Ascending aorta (tissue), 2 donors: ENCODE data around the gene SAMSN1. TPM values are rescaled to one million over a fixed set of nuclear protein-coding genes. Genes with fewer than 3 reads are reported as not detected.

Experiments used
- DNase-seq, 2 donors: peaks; one replicate each; pipeline ENCODE4 v3.0.0-alpha.2; 2019; ENCODE audit warnings: low spot score in 2 of 2
- H3K27ac ChIP-seq, 2 donors: fragments of 200-600 bp; sonication (generic); one replicate each; pipeline ENCODE4 v1.5.1; 2016 to 2017; ENCODE audit warnings: mild to moderate bottlenecking in 1 of 2
- H3K27me3 ChIP-seq: fragments of 200-600 bp; sonication (generic); one replicate; pipeline ENCODE4 v1.5.1; 2017
- H3K36me3 ChIP-seq, 2 donors: fragments of 200-600 bp; sonication (generic); one replicate each; pipeline ENCODE4 v1.5.1; 2016
- H3K4me1 ChIP-seq, 2 donors: fragments of 200-600 bp; sonication (generic); one replicate each; pipeline ENCODE4 v1.5.1; 2016 to 2017; ENCODE audit warnings: mild to moderate bottlenecking in 1 of 2
- H3K4me3 ChIP-seq, 2 donors: fragments of 200-600 bp; sonication (generic); one replicate each; pipeline ENCODE4 v1.5.1; 2016 to 2017; ENCODE audit warnings: mild to moderate bottlenecking in 1 of 2
- H3K9me3 ChIP-seq, 2 donors: fragments of 200-600 bp; sonication (generic); one replicate each; pipeline ENCODE4 v1.5.1; 2016
- CTCF ChIP-seq, 3 experiments: fragments of 200-600 bp in 2 of 3; fragments of 450-650 bp in 1 of 3; sonication (generic) in 2 of 3; IDR thresholded peaks; one replicate each; pipeline ENCODE4 v1.5.1; 2016 to 2019; ENCODE audit warnings: antibody characterized with exemption in 3 of 3, mild to moderate bottlenecking in 1 of 3, moderate library complexity in 1 of 3
- intact Hi-C: fragments of 100-400 bp; cut with DNase I; formaldehyde crosslinking; loops from one replicate; pipeline ENCODE4 v1.15.1; 2023
- total RNA-seq: library from RNA; depleted of rRNA; stranded (reverse); fragments of >200 nt; gene quantifications from one replicate; pipeline ENCODE4 v1.1.0, GENCODE V29; 2016

SAMSN1 gene
- total RNA-seq, 1 donor from 2014 or later: 6.1 TPM

GRCh38 chr21:14526836-14527695, 19.0 kb downstream of the SAMSN1 start:
- H3K36me3 ChIP-seq: no peaks in the 10 kb centered on the region

GRCh38 chr21:14526199-14526598, 19.9 kb downstream of the SAMSN1 start:
- no peaks in the 10 kb centered on the region for H3K9me3 ChIP-seq
- DNase-seq: no peak
- no peak overlapping the region for H3K4me3 ChIP-seq
- no peak overlapping the region for H3K27ac ChIP-seq
- no peaks in the 10 kb centered on the region for H3K36me3 ChIP-seq
- no peak for TF ChIP-seq CTCF (IDR thresholded peaks at IDR 0.05)
- H3K27me3 ChIP-seq: no peaks in the 10 kb centered on the region
- intact Hi-C loops: no loop called here
- no peaks in the 10 kb centered on the region for H3K4me1 ChIP-seq

More at GRCh38 chr21:14526836-14527695, 19.0 kb downstream of the SAMSN1 start:
- TF ChIP-seq CTCF (IDR thresholded peaks at IDR 0.05): no peak
- H3K4me3 ChIP-seq: no peak overlapping the region
- intact Hi-C loops: no loop called here
- H3K27me3 ChIP-seq: no peaks in the 10 kb centered on the region
- DNase-seq: no peak
- H3K27ac ChIP-seq: no peak overlapping the region
- no peaks in the 10 kb centered on the region for H3K9me3 ChIP-seq
- H3K4me1 ChIP-seq: no peaks in the 10 kb centered on the region

DNA sequence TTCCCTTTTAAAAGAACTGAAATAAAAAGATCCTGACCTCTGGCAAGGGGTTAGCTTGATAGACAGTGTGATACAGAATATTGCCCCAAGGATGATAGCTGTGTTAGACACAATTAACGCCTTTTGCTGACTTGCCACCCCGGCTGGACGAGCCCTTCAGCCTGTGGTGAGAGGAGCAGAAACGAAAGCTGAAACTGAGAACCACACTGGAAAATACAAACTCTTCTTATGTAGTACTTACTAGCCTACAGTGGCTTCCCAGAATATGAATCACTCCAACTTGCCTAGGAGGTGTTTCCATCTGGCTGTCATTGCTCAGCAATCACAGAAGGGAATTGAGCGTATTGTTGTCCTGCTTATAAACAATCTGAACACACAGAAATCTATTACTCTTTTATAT, 22.9 kb downstream of the SAMSN1 start:
- Histone ChIP-seq H3K4me1 (no peaks in the 10 kb centered on the region), H3K9me3 (no peaks in the 10 kb centered on the region), H3K36me3 (no peaks in the 10 kb centered on the region), H3K4me3 (no peak overlapping the region), H3K27me3 (no peaks in the 10 kb centered on the region), H3K27ac (no peak overlapping the region)
- intact Hi-C loops: no loop called here
- no peak for DNase-seq
- no peak for TF ChIP-seq CTCF (IDR thresholded peaks at IDR 0.05)

DNA sequence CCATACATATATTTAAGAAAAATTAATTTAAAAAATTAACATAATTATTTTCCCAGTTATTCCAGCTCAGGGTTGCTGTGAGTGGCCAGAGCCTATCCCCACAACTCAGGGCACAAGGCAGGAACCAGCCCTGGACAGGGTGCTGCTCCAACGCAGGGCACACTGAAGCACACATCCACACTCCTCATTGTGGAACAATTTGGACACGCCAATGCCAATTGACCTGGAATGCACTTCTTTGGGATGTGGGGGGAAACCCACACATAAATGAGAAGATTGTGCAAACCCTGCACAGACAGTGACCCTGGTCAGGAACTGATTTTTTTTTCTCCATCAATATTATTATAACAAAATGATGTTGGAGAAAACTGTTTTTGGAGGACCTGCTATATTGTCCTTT, 23.4 kb downstream of the SAMSN1 start:
- DNase-seq: no peak
- Histone ChIP-seq H3K9me3 (no peaks in the 10 kb centered on the region), H3K27me3 (no peaks in the 10 kb centered on the region), H3K27ac (no peak overlapping the region), H3K4me3 (no peak overlapping the region), H3K36me3 (no peaks in the 10 kb centered on the region), H3K4me1 (no peaks in the 10 kb centered on the region)
- intact Hi-C loops: no loop called here
- TF ChIP-seq CTCF (IDR thresholded peaks at IDR 0.05): no peak

DNA sequence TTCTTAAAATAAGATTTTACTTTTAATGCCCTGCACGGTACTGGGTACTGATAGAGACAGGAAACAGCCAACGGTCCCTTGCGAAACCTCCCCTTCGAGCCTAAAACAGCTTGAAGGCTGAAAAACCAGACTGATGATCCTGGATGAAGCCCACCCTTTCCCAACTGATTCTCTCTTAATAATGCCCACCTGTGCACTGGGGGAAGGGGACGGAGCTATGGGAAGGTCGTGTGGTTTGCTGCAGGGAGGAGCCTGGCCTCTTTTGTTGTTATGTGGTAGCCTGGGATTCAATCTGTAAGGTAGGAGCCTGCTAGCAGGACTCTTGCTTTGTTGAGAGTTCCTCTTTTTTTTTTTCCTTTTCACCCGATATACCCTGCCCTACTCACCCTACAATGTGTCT, 25.6 kb downstream of the SAMSN1 start:
- DNase-seq: no peak
- Histone ChIP-seq H3K4me3 (no peak overlapping the region), H3K9me3 (no peaks in the 10 kb centered on the region), H3K27ac (no peak overlapping the region), H3K36me3 (no peaks in the 10 kb centered on the region), H3K27me3 (no peaks in the 10 kb centered on the region), H3K4me1 (no peaks in the 10 kb centered on the region)
- TF ChIP-seq CTCF (IDR thresholded peaks at IDR 0.05): no peak
- intact Hi-C loops: no loop called here
